Smooth muscle cell (in vitro differentiated cells): ENCODE data around the gene STRAP. TPM values are rescaled to one million over a fixed set of nuclear protein-coding genes. Genes with fewer than 3 reads are reported as not detected.

ENCODE experiments used
- DNase-seq: peaks from one replicate; lab custom pipeline; 2025; ENCODE audit not compliant: unreplicated experiment; lab: John Stamatoyannopoulos, UW
- H2AFZ ChIP-seq: fragments of 200-600 bp; sonication (generic); 2 replicates; pipeline ENCODE4 v1.6.0; 2016; ENCODE audit warnings: antibody characterized with exemption, low read depth, mild to moderate bottlenecking
- H3F3A ChIP-seq: fragments of 200-600 bp; sonication (generic); 2 replicates; pipeline ENCODE4 v1.6.0; 2017; ENCODE audit warnings: antibody characterized with exemption, low read depth
- H3K27ac ChIP-seq: fragments of 200-600 bp; sonication (generic); 2 replicates; pipeline ENCODE4 v1.5.1; 2016; ENCODE audit warnings: low read depth, mild to moderate bottlenecking
- H3K27me3 ChIP-seq: fragments of 200-600 bp; sonication (generic); 2 replicates; pipeline ENCODE4 v1.6.1; 2016; ENCODE audit warnings: low read depth, mild to moderate bottlenecking
- H3K36me3 ChIP-seq: fragments of 200-600 bp; sonication (generic); 2 replicates; pipeline ENCODE4 v1.5.1; 2016; ENCODE audit warnings: low read depth
- H3K4me1 ChIP-seq: fragments of 200-600 bp; sonication (generic); 2 replicates; pipeline ENCODE4 v1.5.1; 2016; ENCODE audit warnings: low read depth
- H3K4me2 ChIP-seq: fragments of 200-600 bp; sonication (generic); 2 replicates; pipeline ENCODE4 v1.6.0; 2016; ENCODE audit warnings: mild to moderate bottlenecking
- H3K4me3 ChIP-seq: fragments of 200-600 bp; sonication (generic); 2 replicates; pipeline ENCODE4 v1.5.1; 2016; ENCODE audit warnings: mild to moderate bottlenecking
- H3K79me2 ChIP-seq: fragments of 200-600 bp; sonication (generic); 2 replicates; pipeline ENCODE4 v1.6.0; 2016; ENCODE audit warnings: low read depth, mild to moderate bottlenecking
- H3K9ac ChIP-seq: fragments of 200-600 bp; sonication (generic); 2 replicates; pipeline ENCODE4 v1.6.0; 2016; ENCODE audit warnings: low read depth
- H3K9me3 ChIP-seq: fragments of 200-600 bp; sonication (generic); replicated peaks from 2 replicates; pipeline ENCODE4 v1.5.1; 2016; ENCODE audit warnings: low read depth
- H4K20me1 ChIP-seq: fragments of 200-600 bp; sonication (generic); 2 replicates; pipeline ENCODE4 v1.6.0; 2016; ENCODE audit warnings: low read depth
- WGBS: methylation state at CpG from one replicate; pipeline ENCODE4 v1.1.7; 2016; ENCODE audit warnings: low lambda C conversion rate; 5-methylcytosine and 5-hydroxymethylcytosine counted together
- polyA plus RNA-seq: library from polyadenylated mRNA; unstranded; fragments of >200 nt; fragmentation: Nextera tagmentation; extraction: Ambion mirVana; gene quantifications from 2 replicates; pipeline ENCODE4 v1.2.1, GENCODE V29; 2016
- total RNA-seq: library from RNA; depleted of rRNA; stranded (reverse); fragments of >200 nt; gene quantifications from 2 replicates; pipeline ENCODE4 v1.2.3, GENCODE V29; 2014
- TF ChIP-seq, protein P1 (sequence below): fragments of 200-600 bp; sonication (generic); IDR thresholded peaks from 2 replicates; pipeline ENCODE4 v1.5.1; 2017; ENCODE audit warnings: borderline replicate concordance, mild to moderate bottlenecking, antibody characterized with exemption; ENCODE audit not compliant: insufficient read depth, poor library complexity, severe bottlenecking

Gene STRAP
- total and polyA plus RNA-seq, 2 experiments from 2014 or later, result 172 to 225 TPM

DNA sequence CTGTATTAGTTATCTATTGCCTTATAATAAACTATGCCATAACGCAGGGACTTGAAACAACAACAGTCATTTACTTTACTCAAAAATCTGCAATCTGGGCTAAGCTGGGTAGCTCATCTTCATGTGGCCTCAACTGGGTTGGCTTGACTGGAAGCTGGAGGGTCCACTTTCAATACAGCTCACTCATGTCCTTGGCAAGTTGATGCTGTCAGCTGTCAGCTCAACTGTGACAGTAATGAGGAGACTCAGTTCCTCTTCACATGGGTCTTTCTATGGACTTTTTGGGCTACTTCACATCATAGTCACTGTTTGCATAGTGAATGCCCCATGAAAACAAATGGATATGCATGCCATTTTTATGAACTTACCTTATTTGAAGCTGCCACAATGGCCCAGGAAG lies 33.6 kb upstream of the STRAP start:
- H3K4me3 ChIP-seq, result no peak overlapping the region
- H3K9me3 ChIP-seq, result no peaks in the 10 kb centered on the region
- no peak overlapping the region for H2AFZ ChIP-seq
- no peaks in the 10 kb centered on the region for H4K20me1 ChIP-seq
- no peak overlapping the region for H3K4me2 ChIP-seq
- no peaks in the 10 kb centered on the region for H3F3A ChIP-seq
- H3K27ac ChIP-seq, result no peak overlapping the region
- H3K27me3 ChIP-seq, result no peaks in the 10 kb centered on the region
- no peak overlapping the region for H3K9ac ChIP-seq
- H3K79me2 ChIP-seq, result no peaks in the 10 kb centered on the region
- TF ChIP-seq, protein P1, sequence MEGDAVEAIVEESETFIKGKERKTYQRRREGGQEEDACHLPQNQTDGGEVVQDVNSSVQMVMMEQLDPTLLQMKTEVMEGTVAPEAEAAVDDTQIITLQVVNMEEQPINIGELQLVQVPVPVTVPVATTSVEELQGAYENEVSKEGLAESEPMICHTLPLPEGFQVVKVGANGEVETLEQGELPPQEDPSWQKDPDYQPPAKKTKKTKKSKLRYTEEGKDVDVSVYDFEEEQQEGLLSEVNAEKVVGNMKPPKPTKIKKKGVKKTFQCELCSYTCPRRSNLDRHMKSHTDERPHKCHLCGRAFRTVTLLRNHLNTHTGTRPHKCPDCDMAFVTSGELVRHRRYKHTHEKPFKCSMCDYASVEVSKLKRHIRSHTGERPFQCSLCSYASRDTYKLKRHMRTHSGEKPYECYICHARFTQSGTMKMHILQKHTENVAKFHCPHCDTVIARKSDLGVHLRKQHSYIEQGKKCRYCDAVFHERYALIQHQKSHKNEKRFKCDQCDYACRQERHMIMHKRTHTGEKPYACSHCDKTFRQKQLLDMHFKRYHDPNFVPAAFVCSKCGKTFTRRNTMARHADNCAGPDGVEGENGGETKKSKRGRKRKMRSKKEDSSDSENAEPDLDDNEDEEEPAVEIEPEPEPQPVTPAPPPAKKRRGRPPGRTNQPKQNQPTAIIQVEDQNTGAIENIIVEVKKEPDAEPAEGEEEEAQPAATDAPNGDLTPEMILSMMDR, result no peak
- DNase-seq, result no peak
- WGBS, result 94% methylated on average over 1 of the region's 1 CpG
- no peaks in the 10 kb centered on the region for H3K36me3 ChIP-seq
- H3K4me1 ChIP-seq, result peaks cover 5% of the 10 kb centered on the region

DNA sequence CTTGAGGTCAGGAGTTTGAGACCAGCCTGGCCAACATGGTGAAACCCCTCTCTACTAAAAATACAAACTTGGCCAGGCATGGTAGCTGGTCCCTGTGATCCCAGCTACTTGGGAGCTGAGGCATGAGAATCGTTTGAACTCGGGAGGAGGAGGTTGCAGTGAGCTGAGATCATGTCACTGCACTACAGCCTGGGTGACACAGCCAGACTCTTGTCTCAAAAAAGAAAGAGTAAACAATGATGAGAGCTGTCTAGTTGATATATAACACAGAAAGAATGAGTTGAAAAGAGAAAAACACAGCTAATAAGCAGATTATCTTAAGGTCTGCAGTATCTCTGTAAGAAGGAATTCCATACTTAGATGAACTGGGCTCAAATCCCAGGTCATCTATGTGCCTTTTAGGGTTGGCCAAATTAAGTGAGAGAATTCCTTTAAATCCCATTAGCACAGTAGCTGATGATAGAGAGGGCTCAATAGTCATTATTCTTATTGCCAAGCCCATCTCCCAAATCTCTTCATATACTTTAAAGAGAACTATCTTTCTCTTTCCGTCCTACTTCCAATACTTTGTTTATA lies 31.1 kb upstream of the STRAP start:
- H2AFZ ChIP-seq, result no peak overlapping the region
- no peaks in the 10 kb centered on the region for H4K20me1 ChIP-seq
- H3K9me3 ChIP-seq, result no peaks in the 10 kb centered on the region
- H3K79me2 ChIP-seq, result no peaks in the 10 kb centered on the region
- no peak for DNase-seq
- no peaks in the 10 kb centered on the region for H3F3A ChIP-seq
- H3K36me3 ChIP-seq, result no peaks in the 10 kb centered on the region
- TF ChIP-seq, protein P1, result no peak
- WGBS, result 39% methylated on average over 3 of the region's 3 CpGs
- H3K27ac ChIP-seq, result peak overlapping the region; percentile 12
- peaks cover 24% of the 10 kb centered on the region for H3K4me1 ChIP-seq
- H3K27me3 ChIP-seq, result no peaks in the 10 kb centered on the region
- no peak overlapping the region for H3K9ac ChIP-seq
- H3K4me2 ChIP-seq, result no peak overlapping the region
- H3K4me3 ChIP-seq, result no peak overlapping the region

DNA sequence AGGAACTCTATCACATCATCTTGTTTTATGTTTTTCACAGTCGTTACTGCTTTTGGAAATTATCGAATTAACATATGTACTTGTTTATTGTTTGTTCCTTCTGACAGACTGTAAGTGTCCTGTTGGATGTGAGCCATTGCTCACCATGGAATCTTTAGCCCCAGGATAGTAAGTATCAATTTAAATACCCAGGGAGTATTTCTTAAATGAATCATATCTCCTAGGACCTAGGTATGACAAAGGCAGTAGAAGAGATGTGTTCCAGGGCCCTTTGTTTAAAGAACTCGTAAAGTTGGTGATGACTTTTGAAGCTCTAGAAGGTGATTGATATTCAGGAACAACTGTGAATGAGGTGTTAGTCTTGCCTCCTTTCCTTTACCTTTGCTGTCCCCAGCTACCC lies 30.3 kb upstream of the STRAP start:
- Histone ChIP-seq H3K36me3 (no peaks in the 10 kb centered on the region), H3K27ac (no peak overlapping the region), H3K4me1 (peaks cover 25% of the 10 kb centered on the region), H3K79me2 (no peaks in the 10 kb centered on the region), H3F3A (no peaks in the 10 kb centered on the region), H3K4me3 (no peak overlapping the region), H2AFZ (no peak overlapping the region), H3K9ac (no peak overlapping the region), H3K9me3 (no peaks in the 10 kb centered on the region), H4K20me1 (no peaks in the 10 kb centered on the region), H3K27me3 (no peaks in the 10 kb centered on the region), H3K4me2 (no peak overlapping the region)
- TF ChIP-seq, protein P1, result no peak
- DNase-seq, result no peak
- 71% methylated on average over 3 of the region's 3 CpGs for WGBS

DNA sequence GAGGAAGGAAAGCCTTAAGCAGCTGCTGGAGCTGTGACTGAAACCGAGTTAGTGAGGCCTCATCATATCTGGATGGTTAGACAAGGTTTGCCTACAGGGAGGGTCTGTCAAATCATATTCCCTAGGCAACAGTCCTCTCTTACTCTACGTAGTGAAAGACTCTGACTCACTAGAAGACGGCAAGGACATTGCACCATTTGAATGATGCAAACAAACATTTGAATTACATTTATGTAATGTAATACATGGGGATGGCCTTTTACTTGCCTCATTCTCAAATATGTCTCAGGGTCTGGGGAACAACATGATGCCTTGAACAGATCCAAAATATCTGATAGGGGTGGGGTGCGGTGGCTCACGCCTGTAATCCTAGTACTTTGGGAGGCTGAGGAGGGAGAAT lies 29.8 kb upstream of the STRAP start:
- no peak overlapping the region for H3K4me3 ChIP-seq
- no peak overlapping the region for H2AFZ ChIP-seq
- H3K79me2 ChIP-seq, result no peaks in the 10 kb centered on the region
- TF ChIP-seq, protein P1, result no peak
- H3K27ac ChIP-seq, result no peak overlapping the region
- H3K27me3 ChIP-seq, result no peaks in the 10 kb centered on the region
- no peaks in the 10 kb centered on the region for H3K36me3 ChIP-seq
- no peak for DNase-seq
- WGBS, result 66% methylated on average over 5 of the region's 5 CpGs
- H3K4me1 ChIP-seq, result peaks cover 25% of the 10 kb centered on the region
- no peak overlapping the region for H3K9ac ChIP-seq
- no peak overlapping the region for H3K4me2 ChIP-seq
- no peaks in the 10 kb centered on the region for H3F3A ChIP-seq
- no peaks in the 10 kb centered on the region for H3K9me3 ChIP-seq
- no peaks in the 10 kb centered on the region for H4K20me1 ChIP-seq
